ENCODE measurements around the gene NLK.
"Not testable (repeated sequence)": the region's sequence is repeated elsewhere in the genome, so short reads cannot be mapped to it uniquely, and the experiment has no call there.

NLK gene

DNA sequence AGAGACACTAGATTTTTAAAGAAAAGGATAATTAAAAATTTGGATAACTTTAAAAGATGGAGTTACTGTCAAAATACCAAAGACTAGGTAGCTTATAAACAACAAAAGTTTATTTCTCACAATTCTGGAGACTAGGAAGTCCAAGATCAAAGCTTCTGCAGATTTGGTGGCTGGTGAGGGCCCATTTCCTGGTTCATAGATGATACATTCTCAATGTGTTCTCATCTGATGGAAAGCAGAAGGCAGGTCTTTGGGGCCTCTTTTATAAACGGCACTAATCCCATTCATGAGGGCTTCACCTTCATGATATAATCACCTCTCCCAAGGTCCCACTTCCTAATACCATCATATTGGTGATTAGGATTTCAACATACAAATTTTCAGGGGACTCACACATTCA lies 33.7 kb downstream of the NLK start:
- no peak for DNase-seq

DNA sequence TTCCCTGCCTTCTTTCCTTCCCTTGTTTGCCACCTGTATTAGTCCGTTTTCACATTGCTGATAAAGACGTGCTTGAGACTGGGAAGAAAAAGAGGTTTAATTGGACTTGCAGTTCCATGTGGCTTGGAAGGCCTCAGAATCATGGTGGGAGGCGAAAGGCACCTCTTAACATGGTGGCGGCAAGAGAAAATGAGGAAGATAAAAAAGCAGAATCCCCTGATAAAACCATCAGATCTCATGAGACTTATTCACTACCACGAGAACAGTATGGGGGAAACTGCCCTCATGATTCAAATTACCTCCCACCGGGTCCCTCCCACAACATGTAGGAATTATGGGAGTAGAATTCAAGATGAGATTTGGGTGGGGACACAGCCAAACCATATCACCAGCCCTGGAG lies 34.7 kb downstream of the NLK start:
- not testable (repeated sequence) for DNase-seq

DNA sequence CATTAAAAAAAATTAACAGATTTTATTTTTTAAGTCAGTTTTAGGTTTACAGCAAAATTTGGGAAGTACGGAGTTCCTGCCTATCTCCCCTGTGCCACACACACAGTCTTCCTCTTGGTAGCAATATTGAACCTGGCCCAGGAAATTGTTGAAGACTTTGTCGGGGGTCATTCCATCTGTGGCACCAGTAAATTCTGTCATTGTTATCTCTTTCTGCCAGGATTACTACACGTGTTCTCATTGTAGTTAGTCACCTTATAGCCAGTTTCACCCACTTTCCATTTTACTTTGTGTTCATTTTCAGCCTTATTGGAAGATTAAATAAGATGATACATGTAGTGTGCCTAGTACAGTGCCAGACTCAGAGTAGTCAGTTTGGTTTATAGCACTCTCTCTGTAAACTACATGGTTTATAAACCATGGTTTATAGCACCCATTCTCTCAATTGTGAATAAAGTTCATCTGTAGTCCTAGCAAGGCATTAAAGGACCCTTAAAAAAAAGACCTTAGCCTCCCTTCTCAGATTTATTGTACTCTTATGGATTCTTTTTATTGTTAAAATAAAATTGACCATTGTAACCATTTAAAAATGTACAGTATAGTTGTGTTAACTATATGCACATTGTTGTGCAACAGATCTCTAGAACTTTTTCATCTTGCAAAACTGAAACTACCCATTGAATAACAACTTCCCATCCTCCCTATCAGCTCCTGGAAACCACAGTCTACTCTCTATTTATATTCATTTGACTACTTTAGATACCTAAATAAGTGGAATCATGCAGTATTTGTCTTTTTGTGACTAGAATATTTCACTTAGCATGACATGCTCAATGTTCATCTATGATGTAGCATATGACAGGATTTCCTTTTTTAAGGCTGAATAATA lies 36.1 kb downstream of the NLK start:
- DNase-seq = no peak

DNA sequence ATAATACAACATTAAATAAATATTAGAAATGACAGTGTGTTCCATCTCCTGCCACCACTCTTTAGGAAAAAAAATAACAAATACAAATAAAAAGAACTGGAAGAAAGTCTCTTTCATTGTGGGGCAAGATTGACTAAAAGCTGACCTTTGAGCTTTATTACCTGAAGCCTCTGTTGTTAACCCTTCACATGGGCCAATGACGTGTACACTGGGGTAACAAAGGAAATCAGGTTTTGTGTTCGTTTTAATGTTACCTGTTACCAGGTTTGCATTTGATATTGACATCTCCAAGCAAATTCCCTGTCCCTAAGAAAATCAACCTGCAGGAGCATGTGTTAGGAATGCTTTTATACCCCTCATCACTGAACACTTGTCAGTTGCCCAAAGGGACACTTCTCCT lies 39.0 kb downstream of the NLK start:
- no peak for DNase-seq

DNA sequence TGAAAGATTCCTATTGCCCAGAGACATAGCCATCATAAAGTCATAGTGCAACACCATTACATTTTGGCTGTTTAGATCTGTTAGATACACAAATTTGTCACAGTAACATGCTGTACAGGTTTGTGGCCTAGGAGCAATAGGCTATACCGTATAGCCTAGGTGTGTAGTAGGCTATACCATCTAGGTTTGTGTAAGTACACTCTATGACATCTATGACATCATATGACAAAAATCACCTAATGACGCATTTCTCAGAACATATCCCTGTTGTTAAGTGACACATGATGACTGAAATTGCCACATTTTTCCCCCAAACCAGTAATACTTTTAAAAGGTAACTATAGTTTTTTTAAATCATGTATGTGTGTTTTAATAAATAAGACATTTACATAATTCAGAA lies 43.3 kb downstream of the NLK start:
- no peak for DNase-seq

DNA sequence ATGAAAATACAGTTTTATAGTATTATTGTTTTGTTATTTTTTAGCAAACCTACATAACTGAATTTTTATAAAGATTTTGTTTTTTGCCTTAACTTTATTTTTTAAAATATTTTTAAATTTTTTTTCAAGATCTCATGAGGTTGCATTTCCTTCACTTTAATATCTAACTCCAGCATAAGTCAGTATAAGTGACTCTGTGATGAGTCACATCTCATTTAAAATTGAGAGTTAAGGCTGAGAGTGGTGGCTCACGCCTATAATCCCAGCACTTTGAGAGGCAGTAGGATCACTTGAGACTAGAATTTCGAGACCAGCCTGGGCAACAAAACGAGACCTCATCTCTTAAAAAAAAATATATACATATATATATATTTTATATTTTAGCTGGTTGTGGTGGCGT lies 44.0 kb downstream of the NLK start:
- no peak for DNase-seq

DNA sequence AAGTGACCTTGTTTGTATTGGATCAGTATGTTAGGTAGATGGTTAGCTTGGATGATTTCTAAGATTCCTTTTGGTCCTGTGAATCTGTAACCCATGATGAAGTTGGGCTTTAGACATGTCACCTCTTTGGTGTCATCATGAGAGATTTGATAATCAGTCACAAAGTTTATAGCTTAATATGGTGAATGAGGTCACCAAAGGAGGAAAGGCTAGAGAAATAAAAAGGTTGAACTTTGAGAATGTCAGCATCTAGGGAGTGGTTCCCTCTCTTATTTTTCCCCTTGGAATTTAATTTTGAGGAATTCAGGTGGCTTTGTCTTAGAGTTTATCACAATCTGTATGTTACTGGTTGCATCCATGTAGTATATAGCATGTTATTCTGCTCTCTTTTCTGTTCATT lies 45.3 kb downstream of the NLK start:
- no peak for DNase-seq

DNA sequence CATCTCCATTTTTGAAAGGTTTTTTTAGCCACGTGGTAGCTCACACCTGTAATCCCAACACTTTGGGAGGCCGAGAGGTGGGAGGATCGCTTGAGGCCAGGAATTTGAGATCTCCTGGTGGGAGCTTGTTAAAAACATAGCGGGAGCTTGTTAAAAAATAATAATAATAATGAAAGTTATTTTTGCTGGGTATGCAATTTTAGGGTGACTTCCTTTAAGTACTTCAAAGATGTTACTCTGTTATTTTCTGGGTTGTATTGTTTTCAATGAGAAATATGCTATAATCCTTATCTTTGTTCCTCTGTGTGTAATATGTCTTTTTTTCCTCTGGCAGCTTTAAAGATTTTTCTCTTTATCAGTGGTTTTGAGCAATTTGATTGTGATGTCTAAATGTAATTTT lies 48.1 kb downstream of the NLK start:
- DNase-seq = no peak

DNA sequence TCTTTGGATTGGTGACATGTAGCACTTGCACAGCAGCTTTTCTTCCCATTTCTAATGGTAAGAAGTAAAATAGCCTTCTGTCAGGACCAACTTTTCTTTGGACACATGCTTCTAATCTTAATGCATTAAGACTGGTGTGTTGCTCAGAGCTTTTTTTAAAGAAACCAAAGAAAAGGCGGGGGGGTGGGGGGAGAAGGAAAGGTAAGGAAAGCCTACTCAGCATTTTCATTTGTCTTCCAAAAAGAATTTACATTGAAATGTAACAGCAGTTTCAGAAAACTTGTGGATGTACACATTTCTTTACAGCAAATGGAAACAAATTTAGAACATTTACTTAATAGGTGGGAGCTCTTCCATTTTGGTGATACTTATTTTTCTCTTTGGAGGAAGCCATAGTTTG lies 49.6 kb downstream of the NLK start:
- DNase-seq = no peak

DNA sequence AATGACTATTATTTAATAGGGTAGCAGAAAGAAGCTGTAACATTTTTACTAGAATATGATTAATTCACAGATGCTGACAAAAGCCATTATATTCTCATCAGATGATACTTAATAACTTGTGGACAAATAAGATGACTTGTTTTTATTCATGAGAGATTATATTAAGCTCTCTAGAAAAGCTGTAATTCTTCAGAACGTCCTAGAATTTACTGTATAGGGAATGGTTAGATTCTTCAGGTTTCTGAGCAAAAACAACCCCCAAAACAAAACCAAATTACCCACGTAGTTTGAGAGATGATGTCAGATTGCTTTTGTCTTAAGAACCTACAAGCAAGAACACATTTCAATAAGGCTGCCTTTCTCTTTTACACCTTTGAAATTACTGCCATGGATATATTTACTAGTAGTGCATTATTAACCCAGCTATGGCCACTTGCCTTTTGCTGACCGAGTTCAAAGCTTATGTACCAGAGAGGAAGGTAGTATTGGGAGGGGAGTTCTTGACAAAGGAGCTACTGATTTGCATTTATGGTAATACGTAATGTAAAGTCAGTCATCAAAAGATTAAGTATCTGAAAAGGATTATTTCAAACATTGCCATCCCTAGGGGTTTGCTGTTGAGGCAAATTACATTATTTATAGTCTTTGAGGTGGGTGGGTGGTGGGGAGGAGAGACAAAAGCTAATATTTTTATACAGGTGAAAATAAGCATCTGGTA lies 51.7 kb downstream of the NLK start:
- DNase-seq = no peak

DNA sequence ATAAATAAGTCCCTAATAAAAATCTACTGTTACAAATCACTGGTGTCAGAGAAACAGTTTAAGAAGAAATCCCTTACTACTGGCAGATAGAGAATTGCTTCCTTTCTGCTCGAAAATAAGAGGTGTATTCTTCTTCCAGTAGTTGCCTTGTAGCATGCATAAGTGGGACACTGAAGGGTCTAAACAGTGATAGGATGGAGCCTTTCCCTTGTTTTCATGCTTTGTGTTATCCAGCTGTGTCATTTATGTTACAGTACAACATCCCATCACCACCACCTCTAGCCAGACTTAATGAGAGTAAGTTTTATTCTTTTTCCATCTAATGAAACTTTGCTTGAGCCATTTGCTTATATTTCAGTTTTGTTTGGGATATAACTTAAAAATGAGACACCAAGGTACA lies 54.3 kb downstream of the NLK start:
- DNase-seq = no peak

DNA sequence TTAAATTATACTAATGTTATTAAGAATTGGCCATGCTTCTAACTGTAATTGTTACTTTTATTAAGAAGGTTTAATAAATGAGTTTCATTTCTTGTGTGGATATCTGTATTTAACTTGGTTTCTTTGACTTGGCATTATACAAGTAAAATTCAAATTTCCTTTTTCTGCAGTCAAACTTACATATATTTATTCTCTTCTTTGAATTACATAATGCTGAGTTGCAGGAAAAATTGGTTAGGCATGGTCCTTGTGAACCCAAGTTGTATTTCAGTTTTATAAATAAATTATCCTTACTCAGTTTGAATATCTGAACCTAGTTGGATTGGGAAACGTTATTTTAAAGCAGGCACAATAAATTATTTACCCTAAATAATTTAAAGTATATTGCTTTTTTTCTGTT lies 54.8 kb downstream of the NLK start:
- DNase-seq = no peak

DNA sequence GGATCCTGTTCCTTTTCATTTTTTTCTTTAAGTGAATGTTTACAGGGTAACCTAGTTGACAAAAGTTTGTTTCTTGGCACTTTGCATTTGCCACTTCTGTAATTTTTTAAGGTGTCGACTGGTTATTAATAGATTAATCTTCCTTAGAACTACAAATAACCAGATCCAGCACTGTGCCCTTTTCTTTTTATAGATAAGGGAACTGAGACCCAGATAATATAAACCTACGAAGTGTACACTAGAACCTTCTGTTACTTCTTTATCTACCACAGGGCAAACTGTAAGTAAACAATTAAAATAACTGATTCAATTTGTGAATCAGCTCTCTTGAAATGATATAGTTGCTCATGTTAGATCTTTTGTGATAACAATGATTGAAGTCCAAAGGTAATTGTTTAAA lies 55.4 kb downstream of the NLK start:
- DNase-seq = no peak

DNA sequence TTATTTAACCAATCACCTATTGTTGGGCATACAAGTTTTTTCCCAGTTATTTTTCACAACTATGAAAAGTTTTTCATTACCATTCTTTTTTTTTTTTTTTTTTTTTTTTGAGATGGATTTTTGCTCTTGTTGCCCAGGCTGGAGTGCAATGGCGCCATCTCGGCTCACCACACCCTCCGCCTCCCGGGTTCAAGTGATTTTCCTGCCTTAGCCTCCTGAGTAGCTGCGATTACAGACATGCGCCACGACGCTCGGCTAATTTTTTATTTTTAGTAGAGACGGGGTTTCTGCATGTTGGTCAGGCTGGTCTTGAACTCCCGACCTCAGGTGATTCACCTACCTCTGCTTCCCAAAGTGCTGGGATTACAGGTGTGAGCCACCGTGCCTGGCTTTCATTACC lies 56.1 kb downstream of the NLK start:
- not testable (repeated sequence) for DNase-seq

DNA sequence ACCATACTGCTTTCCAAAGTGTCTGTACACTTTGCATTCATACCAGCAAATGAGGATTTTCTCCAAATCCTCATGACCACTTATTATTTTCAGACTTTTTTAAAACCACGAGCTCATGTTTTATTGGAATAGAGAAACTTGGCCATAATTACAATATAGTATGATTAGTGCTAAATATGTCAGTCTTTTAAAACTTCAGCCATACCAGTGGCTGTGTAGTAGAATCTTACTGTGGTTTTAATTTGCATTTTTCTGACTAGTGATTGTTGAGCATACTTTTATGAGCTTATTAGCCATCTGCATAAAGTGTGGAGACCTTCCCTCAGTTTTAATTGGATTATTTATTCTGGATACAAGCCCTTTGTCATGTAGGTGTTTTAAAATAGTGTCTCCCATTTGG lies 57.8 kb downstream of the NLK start:
- no peak for DNase-seq

DNA sequence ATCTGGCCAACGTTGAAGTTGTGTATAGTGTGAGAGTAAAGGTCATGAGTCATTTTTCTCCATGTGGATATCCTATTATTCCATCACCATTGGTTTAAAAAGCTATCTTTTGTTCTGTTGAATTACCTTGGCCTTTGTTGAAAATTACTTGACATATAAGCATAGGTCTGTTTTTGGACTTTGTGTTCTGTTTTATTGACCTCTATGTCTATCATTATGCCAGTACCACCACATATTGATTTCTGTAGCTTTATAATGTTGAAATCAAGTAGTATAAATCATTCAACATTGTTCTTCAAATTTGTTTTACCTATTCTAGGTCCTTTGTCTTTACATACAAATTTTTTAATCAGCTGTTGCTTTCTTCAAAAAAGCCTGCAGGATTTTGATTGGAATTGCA lies 58.5 kb downstream of the NLK start:
- no peak for DNase-seq

DNA sequence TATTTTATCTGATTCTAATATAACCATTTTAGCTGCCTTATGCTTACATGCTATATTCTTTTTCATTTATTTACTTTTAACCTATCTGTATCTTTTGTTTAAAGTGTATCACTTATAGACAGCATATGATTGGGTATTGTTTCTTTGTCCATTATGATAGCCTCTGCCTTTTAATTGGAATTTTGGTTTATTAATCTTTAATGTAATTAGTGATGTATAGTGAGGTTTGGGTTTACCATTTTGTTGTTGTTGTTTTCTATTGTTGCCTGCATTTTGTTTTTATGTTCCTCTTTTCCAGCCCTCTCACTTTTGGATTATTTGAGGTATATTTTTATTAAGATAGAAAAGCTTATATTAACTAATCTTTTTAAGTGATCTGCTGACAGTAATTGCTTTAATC lies 59.4 kb downstream of the NLK start:
- no peak for DNase-seq

DNA sequence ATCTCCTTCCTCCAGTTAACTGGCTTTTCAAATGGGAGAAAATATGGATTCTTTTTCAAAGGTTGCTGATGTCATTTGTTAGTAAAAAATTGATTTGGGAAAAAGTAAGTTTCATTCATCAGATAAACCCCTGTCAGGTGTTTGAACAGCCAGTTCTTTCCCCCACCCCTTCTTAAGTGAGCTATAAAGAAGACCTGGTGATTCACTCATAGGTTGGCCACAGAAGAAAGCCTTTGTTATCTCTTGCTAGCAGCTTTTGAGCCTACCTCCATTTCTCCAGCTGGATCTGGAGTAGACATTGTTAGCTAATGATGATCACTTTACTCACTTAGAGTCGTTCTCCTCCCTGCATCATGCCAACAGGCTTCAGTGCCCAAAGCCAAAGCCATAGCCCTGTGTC lies 63.0 kb downstream of the NLK start:
- DNase-seq = no peak

DNA sequence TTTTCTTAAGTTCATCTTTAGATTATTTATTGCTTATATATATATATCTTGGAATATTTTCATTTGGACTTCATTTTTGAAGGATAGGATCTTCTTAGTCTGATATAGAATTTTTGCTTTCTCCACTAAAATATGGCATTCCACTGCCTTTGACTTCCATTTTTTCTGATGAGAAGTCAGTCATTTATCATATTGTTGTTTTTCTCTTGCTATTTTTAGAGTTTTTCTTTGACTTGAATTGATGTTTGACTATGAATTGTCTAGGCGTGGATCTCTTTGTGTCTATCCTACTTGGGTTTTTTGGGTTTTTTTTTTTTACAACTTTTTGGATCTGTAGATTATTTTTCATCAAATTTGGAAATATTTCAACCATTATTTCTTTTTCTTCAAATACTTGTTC lies 67.7 kb downstream of the NLK start:
- DNase-seq = no peak

DNA sequence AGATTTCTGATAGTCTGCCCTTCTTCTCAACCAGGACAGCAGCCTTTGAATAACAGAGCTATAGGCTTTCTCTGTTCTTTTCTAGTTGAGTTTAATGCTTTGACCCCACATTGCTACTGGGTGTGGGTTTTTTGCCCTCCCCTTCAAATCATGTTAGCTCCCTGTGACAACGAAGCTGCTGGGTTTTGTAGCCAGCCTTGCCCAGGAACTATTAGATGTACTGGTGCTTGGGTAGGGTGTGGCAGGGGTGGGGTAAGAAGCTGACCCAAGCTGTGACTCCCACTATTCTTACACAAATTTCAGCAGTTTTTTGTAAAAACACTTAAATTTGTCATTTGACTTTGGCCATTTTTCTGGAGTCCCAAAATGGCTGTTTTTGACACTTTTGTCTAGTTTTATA lies 69.7 kb downstream of the NLK start:
- no peak for DNase-seq

DNA sequence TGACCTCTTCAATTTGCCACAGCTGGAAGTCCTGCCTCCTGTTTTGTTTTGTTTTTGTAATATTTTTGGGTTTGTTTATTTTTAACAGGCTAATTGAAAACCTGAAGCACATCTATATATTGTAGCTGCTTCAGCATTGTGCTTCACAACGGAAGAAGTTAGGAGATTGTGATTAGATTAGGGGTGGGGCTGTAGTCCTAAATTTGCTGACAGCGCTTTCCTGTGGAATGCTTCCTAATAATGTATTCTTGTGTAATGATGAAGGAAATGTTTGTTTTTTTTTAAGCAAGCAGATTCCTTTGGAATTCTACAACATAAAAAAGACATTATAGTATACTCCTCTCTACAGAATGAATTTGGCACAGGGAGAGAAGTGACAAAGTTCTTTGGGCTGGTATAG lies 70.1 kb downstream of the NLK start:
- DNase-seq = no peak

DNA sequence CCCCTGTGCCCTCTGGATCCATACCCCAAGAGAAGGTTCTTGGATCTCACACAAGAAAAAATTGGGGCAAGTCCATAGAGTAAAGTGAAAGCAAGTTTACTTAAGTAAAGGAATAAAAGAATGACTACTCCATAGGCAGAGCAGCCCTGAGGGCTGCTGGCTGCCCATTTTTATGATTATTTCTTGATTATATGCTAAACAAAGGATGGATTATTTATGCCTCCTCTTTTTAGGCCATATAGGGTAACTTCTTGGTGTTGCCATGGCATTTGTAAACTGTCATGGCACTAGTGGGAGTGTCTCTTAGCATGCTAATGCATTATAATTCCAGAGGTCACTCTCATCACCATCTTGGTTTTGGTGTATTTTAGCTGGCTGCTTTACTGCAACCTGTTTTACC lies 70.8 kb downstream of the NLK start:
- DNase-seq = no peak

DNA sequence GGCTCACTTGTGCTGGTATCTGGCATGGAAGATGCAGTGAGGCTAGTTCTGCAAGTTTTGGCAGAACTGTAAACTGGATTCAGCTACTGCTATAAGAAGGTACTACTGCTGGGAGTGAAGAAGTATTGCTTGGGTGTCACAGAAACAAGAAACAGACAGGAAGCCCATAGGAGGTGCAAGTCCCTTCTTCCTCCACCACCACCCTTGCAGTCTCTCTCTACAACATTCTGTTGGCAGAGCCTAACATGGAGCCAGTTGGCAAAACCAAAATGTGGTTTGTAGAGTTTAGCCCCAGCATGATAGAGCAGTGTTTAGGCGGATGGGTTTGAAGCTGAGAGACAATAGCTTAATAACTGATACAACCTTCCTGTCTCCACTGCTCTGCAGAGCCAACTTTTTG lies 72.6 kb downstream of the NLK start:
- DNase-seq = no peak

DNA sequence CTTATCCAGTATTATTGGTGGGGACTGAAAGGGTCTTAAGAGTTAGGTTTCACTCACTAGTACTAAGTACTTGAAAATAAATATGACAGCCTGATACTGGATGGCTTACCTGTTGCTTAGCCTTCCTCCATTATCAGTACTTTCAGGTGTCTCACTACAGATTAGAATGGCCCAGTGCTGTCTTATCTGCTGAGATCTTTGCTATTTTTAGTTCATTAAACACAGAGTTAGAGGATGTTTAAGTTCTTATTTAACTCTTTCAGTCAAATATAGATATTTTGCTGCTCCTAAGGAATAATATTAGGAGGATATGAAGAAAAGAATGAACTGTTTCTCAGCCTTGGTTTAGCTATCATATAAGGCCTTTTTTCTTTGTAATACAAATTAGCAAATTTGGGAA lies 74.8 kb downstream of the NLK start:
- DNase-seq = no peak

DNA sequence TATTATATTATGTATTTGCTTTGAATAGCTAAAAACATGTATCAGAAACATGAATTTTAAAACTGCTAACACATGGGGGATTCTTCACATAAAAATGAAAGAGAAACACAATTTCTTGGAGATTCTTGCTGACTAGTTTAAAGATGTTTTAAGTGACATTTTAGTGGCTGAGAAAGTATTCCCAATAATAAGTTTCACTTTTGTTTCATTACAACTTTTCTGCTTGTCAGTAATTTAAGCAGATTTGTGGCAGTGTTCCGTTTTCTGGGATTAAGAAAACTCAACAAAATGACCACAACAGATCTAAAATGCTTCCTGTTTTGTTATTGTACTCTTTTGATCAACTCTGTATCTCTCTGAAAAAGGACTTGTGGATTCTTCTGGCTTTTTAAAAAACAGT lies 75.9 kb downstream of the NLK start:
- no peak for DNase-seq

Data from NCI-H510A (cell line).